K562 (cell line): ENCODE measurements around the gene TMEM100. TPM values are rescaled to one million over a fixed set of nuclear protein-coding genes. Genes with fewer than 3 reads are reported as not detected.

Experiments
- ATAC-seq: fragments of 200-7000 bp; cut with Tn5 transposase; 3 replicates; pipeline ENCODE4 v1.9.1; 2020; ENCODE audit warnings: moderate library complexity
- BruUV-seq: library from RNA; stranded (reverse); fragments of 400-500 nt; replicated peaks from 2 replicates; lab custom pipeline; 2021; lab: Mats Ljungman, UMichigan
- CTCF ChIA-PET: fragments of 300-600 bp; formaldehyde crosslinking; extraction: SDS; loops from one replicate; lab custom pipeline; 2021; ENCODE audit warnings: low intra/inter-chr PET ratio; lab: Yijun Ruan, JAX
- POLR2A ChIA-PET: fragments of 300-600, 350-650 bp; sonication (Branson Sonifier 250); formaldehyde crosslinking; extraction: SDS; loops from one replicate; lab custom pipeline; 2021; ENCODE audit warnings: antibody characterized with exemption, inconsistent platforms; lab: Yijun Ruan, JAX
- DNase-seq, 4 experiments: peaks; one replicate each; pipeline versions ENCODE4 v3.0.0 to v3.0.0-alpha.2; 2011 to 2018; ENCODE audit warnings: low spot score in 3 of 4, mixed read lengths in 3 of 4; ENCODE audit errors: extremely low read depth in 1 of 4
- FAIRE-seq: peaks from 2 replicates; lab custom pipeline; 2011; peaks lifted over from hg19 to GRCh38; lab: Jason Lieb, UNC
- H2AFZ ChIP-seq: 2 replicates; pipeline ENCODE4 v1.6.0; 2011; ENCODE audit warnings: low read depth, low read length, control low read depth, inconsistent platforms
- H3K27ac ChIP-seq: fragments of 200-600 bp; 3 replicates; pipeline ENCODE4 v1.8.0; 2011; ENCODE audit warnings: low read depth, mild to moderate bottlenecking, control low read depth, inconsistent platforms, low read length, moderate library complexity, mixed read lengths; ENCODE audit errors: extremely low read depth
- H3K27me3 ChIP-seq, 2 experiments: fragments of 300-600 bp in 1 of 2; 2 replicates in 1 of 2; 3 replicates in 1 of 2; pipeline versions ENCODE4 v1.6.0 to v1.8.0; 2011; ENCODE audit warnings: inconsistent platforms in 2 of 2, low read length in 2 of 2, mild to moderate bottlenecking in 1 of 2, mixed read lengths in 1 of 2, moderate library complexity in 1 of 2; ENCODE audit not compliant: control insufficient read depth in 2 of 2, insufficient read depth in 2 of 2
- H3K36me3 ChIP-seq: fragments of 300-600 bp; 3 replicates; pipeline ENCODE4 v1.8.0; 2011; ENCODE audit warnings: mild to moderate bottlenecking, low read length, inconsistent platforms; ENCODE audit not compliant: control insufficient read depth, insufficient read depth
- H3K4me1 ChIP-seq, 2 experiments: fragments of 200-600 bp in 1 of 2; replicated peaks in 1 of 2; 2 replicates in 1 of 2; 3 replicates in 1 of 2; pipeline versions ENCODE4 v1.5.1 to v1.8.0; 2011; ENCODE audit warnings: inconsistent platforms in 2 of 2, low read length in 2 of 2, mild to moderate bottlenecking in 1 of 2, mixed read lengths in 1 of 2, moderate library complexity in 1 of 2; ENCODE audit not compliant: control insufficient read depth in 2 of 2, insufficient read depth in 2 of 2
- H3K4me2 ChIP-seq: 2 replicates; pipeline ENCODE4 v1.6.1; 2011; ENCODE audit warnings: low read length, control low read depth, inconsistent platforms, mixed read lengths; ENCODE audit not compliant: insufficient read depth
- H3K4me3 ChIP-seq: fragments of 200-600 bp; sonication (generic), shearing (Covaris generic); 2 replicates; pipeline ENCODE4 v1.5.1; 2016; ENCODE audit warnings: control low read depth, inconsistent platforms
- H3K79me2 ChIP-seq: fragments of 200-600 bp; 3 replicates; pipeline ENCODE4 v1.8.0; 2011; ENCODE audit warnings: low read length, inconsistent platforms; ENCODE audit not compliant: control insufficient read depth, insufficient read depth
- H3K9ac ChIP-seq, 2 experiments: 2 replicates each; pipeline versions ENCODE4 v1.6.0 to v1.6.1; 2011; ENCODE audit warnings: low read depth in 2 of 2, low read length in 2 of 2, control low read depth in 1 of 2, inconsistent platforms in 1 of 2, mild to moderate bottlenecking in 1 of 2, mixed read lengths in 1 of 2; ENCODE audit not compliant: insufficient read depth in 1 of 2
- H3K9me1 ChIP-seq: one replicate; pipeline ENCODE4 v1.6.0; 2011; ENCODE audit warnings: inconsistent platforms, mild to moderate bottlenecking, low read length, moderate library complexity; ENCODE audit not compliant: control insufficient read depth, insufficient read depth
- H3K9me3 ChIP-seq: replicated peaks from 2 replicates; pipeline ENCODE4 v1.5.1; 2011; ENCODE audit warnings: low read depth, low read length, inconsistent platforms; ENCODE audit not compliant: control insufficient read depth, insufficient read depth
- H4K20me1 ChIP-seq: replicated peaks from 2 replicates; pipeline ENCODE4 v1.6.1; 2011; ENCODE audit warnings: low read length, inconsistent platforms, mixed read lengths; ENCODE audit not compliant: control insufficient read depth, insufficient read depth
- GTF2F1 ChIP-seq: IDR thresholded peaks from 2 replicates; pipeline ENCODE4 v1.6.1; 2011; ENCODE audit warnings: low read depth, low read length, improper control_type of control experiment
- MYBL2 ChIP-seq, 2 experiments: fragments of 450-650 bp in 1 of 2; sonication (generic) in 1 of 2; formaldehyde crosslinking in 1 of 2; IDR thresholded peaks; 2 replicates each; pipeline versions ENCODE4 v1.6.1 to v1.8.1; 2017 to 2022; ENCODE audit warnings: borderline replicate concordance in 1 of 2, inconsistent platforms in 1 of 2, low read depth in 1 of 2, mild to moderate bottlenecking in 1 of 2, missing genetic modification reagents in 1 of 2, moderate library complexity in 1 of 2
- NFIC ChIP-seq: fragments of 450-650 bp; IDR thresholded peaks from 2 replicates; pipeline ENCODE4 v1.6.1; 2017; ENCODE audit warnings: mild to moderate bottlenecking, inconsistent platforms
- RBM39 ChIP-seq: fragments of 200-400 bp; formaldehyde crosslinking; optimal IDR thresholded peaks from 2 replicates; pipeline ENCODE3; 2018; ENCODE audit warnings: low read depth, low read length
- SPI1 ChIP-seq: IDR thresholded peaks from 2 replicates; pipeline ENCODE4 v1.6.1; 2011; ENCODE audit warnings: low read depth, low read length, control low read depth, borderline replicate concordance
- ZNF3 ChIP-seq: fragments of 250-450 bp; sonication (Bioruptor Pico); IDR thresholded peaks from 2 replicates; pipeline ENCODE4 v1.5.0; 2021; ENCODE audit warnings: mild to moderate bottlenecking, moderate library complexity
- WGBS: fragments of 100-300 bp; shearing (Covaris generic); methylation state at CpG from one replicate; pipeline ENCODE4 v1.1.6; 2016; ENCODE audit warnings: low coverage, mixed read lengths; ENCODE audit not compliant: insufficient coverage; ENCODE audit errors: missing lambda C conversion rate; 5-methylcytosine and 5-hydroxymethylcytosine counted together
- in situ Hi-C: fragments of 300-500 bp; cut with MboI; formaldehyde crosslinking; loops from 4 replicates; pipeline ENCODE4 v1.15.0; 2018; ENCODE audit warnings: inconsistent platforms, mixed read lengths
- intact Hi-C: fragments of 100-400 bp; cut with micrococcal nuclease; formaldehyde crosslinking; loops from 2 replicates; pipeline ENCODE4 v1.14.2; 2022
- polyA plus RNA-seq, 8 experiments: library from polyadenylated mRNA; depleted of rRNA in 4 of 8; stranded (reverse) in 5 of 8; unstranded in 3 of 8; fragments of >200 nt; fragmentation: Nextera tagmentation in 2 of 8; fragmentation: Illumina TruSeq in 1 of 8; extraction: Ambion mirVana in 2 of 8; extraction: Trizol in 1 of 8; gene quantifications; 2 replicates each; pipeline versions ENCODE4 v1.2.1 to v1.2.3, GENCODE V29; 2011 to 2014; ENCODE audit warnings: inconsistent platforms in 1 of 8, missing spikeins in 1 of 8
- total RNA-seq, 7 experiments: library from RNA; depleted of rRNA in 6 of 7; stranded (reverse); fragments of >200 nt in 6 of 7; fragmentation: Illumina TruSeq in 2 of 7; extraction: Trizol in 2 of 7; gene quantifications; 2 replicates each; pipeline versions ENCODE4 v1.2.1 to v1.2.3, GENCODE V29; 2011 to 2021; ENCODE audit warnings: low replicate concordance in 1 of 7
- TF ChIP-seq, protein P1 (sequence below): fragments of 250-450 bp; sonication (Bioruptor Pico); IDR thresholded peaks from 2 replicates; pipeline ENCODE4 v1.9.0; 2021; ENCODE audit warnings: mild to moderate bottlenecking, inconsistent platforms

Gene TMEM100
- total and polyA plus RNA-seq, 9 of the 15 experiments (the other 6 are each of a cell fraction or from before 2014, with no cell fraction given), result 0.12 to 0.50 (median 0.19) TPM

DNA sequence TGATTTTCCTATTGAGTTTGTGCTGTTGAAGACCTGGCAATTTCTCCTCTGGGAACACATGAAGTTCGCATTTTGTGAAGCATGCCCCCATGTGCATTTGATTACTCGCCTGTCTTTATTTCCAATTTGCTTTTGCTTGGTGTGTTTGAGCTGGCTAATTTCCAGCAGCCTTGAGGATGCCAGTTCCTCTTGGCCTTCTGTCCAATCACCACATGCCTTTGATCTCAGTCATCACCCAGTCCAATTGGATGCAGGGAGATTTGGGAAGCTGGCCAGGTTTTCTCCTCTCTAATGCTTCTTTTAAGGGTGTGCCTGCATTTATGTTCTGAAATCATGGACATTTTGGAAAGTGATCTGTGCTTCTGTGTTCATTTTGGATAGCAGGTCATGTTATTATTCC, 3.8 kb upstream of the TMEM100 start:
- H3K27ac ChIP-seq, result no peak overlapping the region
- BruUV-seq, result no TSS peak
- H3K4me1 ChIP-seq, result peaks cover 6 to 14% of the 10 kb centered on the region in 2 experiments; a peak in 4 of 5 replicates
- H3K27me3 ChIP-seq, result no peaks in the 10 kb centered on the region
- no peaks in the 10 kb centered on the region for H3K79me2 ChIP-seq
- DNase-seq (no peak), FAIRE-seq (no peak), ATAC-seq (no peak)
- H4K20me1 ChIP-seq, result no peaks in the 10 kb centered on the region
- H3K9ac ChIP-seq, result no peak overlapping the region
- POLR2A ChIA-PET, result interaction anchor here (0.7 to 1.1 kb wide), 3 partner anchors 9 to 25 kb away, joined by 3 read pairs; partner anchors contain the start of gene PCTP
- in situ Hi-C loops (no loop called here), intact Hi-C loops (no loop called here)
- H3K9me1 ChIP-seq, result no peaks in the 10 kb centered on the region
- no peak overlapping the region for H3K4me3 ChIP-seq
- H2AFZ ChIP-seq, result no peak overlapping the region
- H3K36me3 ChIP-seq, result no peaks in the 10 kb centered on the region
- CTCF ChIA-PET, result no interaction called here
- H3K9me3 ChIP-seq, result no peaks in the 10 kb centered on the region
- WGBS, result 60% methylated on average over 2 of the region's 2 CpGs
- TF ChIP-seq NFIC (peak; percentile 29), ZNF3 (CRISPR knock-in tag) (no peak), SPI1 (0 out of 2 replicates have a peak, but pooled peaks have one; percentile 3), GTF2F1 (no peak), RBM39 (no peak), MYBL2 (IDR thresholded peaks at IDR 0.05; ENCODE audit: low read depth) (no peak), MYBL2 (CRISPR knock-in tag; IDR thresholded peaks at IDR 0.05; ENCODE audit: borderline replicate concordance) (no peak)
- TF ChIP-seq, protein P1, sequence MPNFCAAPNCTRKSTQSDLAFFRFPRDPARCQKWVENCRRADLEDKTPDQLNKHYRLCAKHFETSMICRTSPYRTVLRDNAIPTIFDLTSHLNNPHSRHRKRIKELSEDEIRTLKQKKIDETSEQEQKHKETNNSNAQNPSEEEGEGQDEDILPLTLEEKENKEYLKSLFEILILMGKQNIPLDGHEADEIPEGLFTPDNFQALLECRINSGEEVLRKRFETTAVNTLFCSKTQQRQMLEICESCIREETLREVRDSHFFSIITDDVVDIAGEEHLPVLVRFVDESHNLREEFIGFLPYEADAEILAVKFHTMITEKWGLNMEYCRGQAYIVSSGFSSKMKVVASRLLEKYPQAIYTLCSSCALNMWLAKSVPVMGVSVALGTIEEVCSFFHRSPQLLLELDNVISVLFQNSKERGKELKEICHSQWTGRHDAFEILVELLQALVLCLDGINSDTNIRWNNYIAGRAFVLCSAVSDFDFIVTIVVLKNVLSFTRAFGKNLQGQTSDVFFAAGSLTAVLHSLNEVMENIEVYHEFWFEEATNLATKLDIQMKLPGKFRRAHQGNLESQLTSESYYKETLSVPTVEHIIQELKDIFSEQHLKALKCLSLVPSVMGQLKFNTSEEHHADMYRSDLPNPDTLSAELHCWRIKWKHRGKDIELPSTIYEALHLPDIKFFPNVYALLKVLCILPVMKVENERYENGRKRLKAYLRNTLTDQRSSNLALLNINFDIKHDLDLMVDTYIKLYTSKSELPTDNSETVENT, result no peak
- no peak overlapping the region for H3K4me2 ChIP-seq
